Colonic mucosa (tissue), 4 donors: ENCODE measurements around the gene BANK1. TPM values are rescaled to one million over a fixed set of nuclear protein-coding genes. Genes with fewer than 3 reads are reported as not detected.

Experiments used
- DNase-seq: peaks from one replicate; pipeline ENCODE4 v3.0.0-alpha.2; 2020
- H3K27ac ChIP-seq: fragments of 200-600 bp; one replicate; pipeline ENCODE4 v1.8.0; 2021
- H3K27me3 ChIP-seq: fragments of 200-600 bp; one replicate; pipeline ENCODE4 v1.8.0; 2021
- H3K36me3 ChIP-seq: fragments of 200-600 bp; one replicate; pipeline ENCODE4 v1.8.0; 2021
- H3K4me1 ChIP-seq: fragments of 200-600 bp; one replicate; pipeline ENCODE4 v1.8.0; 2021; ENCODE audit warnings: mild to moderate bottlenecking
- H3K4me3 ChIP-seq: fragments of 200-600 bp; one replicate; pipeline ENCODE4 v1.8.0; 2021
- H3K9ac ChIP-seq, 2 donors: one replicate each; pipeline ENCODE4 v1.7.0; 2013; ENCODE audit warnings: control low read depth in 2 of 2, low read depth in 2 of 2, low read length in 2 of 2
- H3K9me3 ChIP-seq: fragments of 200-600 bp; one replicate; pipeline ENCODE4 v1.8.0; 2021
- intact Hi-C: fragments of 100-400 bp; cut with DNase I; formaldehyde crosslinking; loops from one replicate; pipeline ENCODE4 v1.14.1; 2022
- total RNA-seq, 2 donors: library from RNA; stranded (reverse); fragmentation: NEBNext Ultra II Directional in 1 of 2; extraction: Animal tissue kit (Norgen Biotek cat#: 25700) in 1 of 2; gene quantifications; one replicate each; pipeline ENCODE4 v1.2.1, GENCODE V29; 2021
- TF ChIP-seq, protein P1 (sequence below): fragments of 200-600 bp; IDR thresholded peaks from one replicate; pipeline ENCODE4 v1.8.0; 2022; ENCODE audit warnings: antibody characterized with exemption, mild to moderate bottlenecking
- donor health status: healthy.
- donor health status: DM: no; HTN: no; CAD: no.
- donor health status: DM: no; HTN: no; CAD: no.

The BANK1 gene
- total RNA-seq, 2 donors from 2014 or later: 0.82 to 1.2 TPM

DNA sequence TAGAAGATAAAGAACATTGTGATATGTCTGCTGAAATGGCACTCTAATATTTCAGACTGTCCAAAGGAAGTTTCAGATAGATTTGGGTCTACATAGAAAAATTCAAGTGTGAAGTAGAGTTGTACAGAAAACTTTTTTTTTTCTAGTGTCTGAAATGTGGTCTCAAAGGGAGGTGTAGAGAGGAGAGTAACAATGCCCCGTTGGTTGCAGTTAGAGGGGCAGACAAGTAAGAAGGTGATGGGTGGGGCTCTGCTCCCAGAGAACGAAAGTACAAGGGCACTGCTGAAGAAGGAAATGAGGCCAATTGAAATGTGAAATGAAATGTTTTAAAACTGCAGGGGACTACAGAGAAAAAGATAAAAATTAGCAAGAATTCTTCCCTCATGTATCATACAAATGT is 177.8 kb downstream of the BANK1 start:
- no peaks in the 10 kb centered on the region for H3K9me3 ChIP-seq
- no peak overlapping the region for H3K27ac ChIP-seq
- DNase-seq: no peak
- intact Hi-C loops: no loop called here
- H3K4me1 ChIP-seq: no peaks in the 10 kb centered on the region
- no peak overlapping the region for H3K4me3 ChIP-seq
- H3K9ac ChIP-seq: no peak overlapping the region
- no peaks in the 10 kb centered on the region for H3K36me3 ChIP-seq
- no peaks in the 10 kb centered on the region for H3K27me3 ChIP-seq
- TF ChIP-seq, protein P1, sequence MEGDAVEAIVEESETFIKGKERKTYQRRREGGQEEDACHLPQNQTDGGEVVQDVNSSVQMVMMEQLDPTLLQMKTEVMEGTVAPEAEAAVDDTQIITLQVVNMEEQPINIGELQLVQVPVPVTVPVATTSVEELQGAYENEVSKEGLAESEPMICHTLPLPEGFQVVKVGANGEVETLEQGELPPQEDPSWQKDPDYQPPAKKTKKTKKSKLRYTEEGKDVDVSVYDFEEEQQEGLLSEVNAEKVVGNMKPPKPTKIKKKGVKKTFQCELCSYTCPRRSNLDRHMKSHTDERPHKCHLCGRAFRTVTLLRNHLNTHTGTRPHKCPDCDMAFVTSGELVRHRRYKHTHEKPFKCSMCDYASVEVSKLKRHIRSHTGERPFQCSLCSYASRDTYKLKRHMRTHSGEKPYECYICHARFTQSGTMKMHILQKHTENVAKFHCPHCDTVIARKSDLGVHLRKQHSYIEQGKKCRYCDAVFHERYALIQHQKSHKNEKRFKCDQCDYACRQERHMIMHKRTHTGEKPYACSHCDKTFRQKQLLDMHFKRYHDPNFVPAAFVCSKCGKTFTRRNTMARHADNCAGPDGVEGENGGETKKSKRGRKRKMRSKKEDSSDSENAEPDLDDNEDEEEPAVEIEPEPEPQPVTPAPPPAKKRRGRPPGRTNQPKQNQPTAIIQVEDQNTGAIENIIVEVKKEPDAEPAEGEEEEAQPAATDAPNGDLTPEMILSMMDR: no peak

DNA sequence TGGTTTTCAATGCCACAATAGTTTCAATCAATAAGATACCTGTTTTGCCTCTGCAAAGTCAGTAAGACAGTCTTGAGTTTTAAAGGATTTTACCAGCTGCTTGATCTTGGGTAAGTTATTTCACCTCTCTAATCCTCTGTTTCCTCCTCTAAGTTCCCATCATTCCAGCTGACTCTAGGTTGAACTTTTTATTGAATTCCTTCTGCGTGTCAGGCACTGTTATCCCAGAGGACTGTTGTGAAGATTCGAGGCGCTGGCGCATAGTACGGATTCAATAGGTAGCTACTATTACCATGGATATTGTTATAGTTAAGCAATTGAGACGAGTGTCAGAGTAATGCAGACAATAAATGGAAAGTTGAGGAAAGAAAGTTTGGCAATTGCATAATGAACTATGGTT is 179.4 kb downstream of the BANK1 start:
- TF ChIP-seq, protein P1: no peak
- H3K9ac ChIP-seq: no peak overlapping the region
- no peak overlapping the region for H3K4me3 ChIP-seq
- no peaks in the 10 kb centered on the region for H3K36me3 ChIP-seq
- no peaks in the 10 kb centered on the region for H3K4me1 ChIP-seq
- no peak for DNase-seq
- H3K27ac ChIP-seq: no peak overlapping the region
- H3K9me3 ChIP-seq: no peaks in the 10 kb centered on the region
- H3K27me3 ChIP-seq: no peaks in the 10 kb centered on the region
- intact Hi-C loops: no loop called here

DNA sequence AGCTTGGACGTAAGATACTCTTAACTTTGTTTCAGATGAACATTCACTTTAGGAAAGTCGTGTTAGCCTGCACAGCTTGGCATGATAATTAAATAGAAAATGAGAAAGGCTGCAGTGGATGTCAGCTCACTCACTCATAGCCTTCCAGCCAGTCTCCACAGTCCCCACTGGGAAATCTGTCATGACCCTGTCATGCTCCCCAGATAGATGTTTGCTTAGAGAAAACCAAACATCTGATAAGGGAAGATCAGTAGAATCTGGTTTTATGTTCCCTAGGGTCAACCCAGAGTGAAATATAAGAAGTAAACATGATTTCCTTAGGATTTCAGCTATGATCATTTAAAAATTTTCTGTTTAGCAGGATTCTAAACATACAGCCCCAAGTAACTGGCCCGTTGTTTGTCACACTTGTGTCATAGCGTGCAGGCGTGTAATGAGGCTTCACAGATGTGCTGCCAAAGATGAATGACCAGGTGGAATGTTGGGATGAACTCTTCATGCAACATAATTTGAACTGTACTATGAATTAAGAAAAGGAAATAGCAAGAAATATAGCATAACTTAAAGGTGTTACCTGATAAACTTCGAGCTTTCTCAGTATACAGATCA is 180.1 kb downstream of the BANK1 start:
- H3K9ac ChIP-seq: no peak overlapping the region
- TF ChIP-seq, protein P1: no peak
- H3K9me3 ChIP-seq: no peaks in the 10 kb centered on the region
- no peaks in the 10 kb centered on the region for H3K36me3 ChIP-seq
- H3K27me3 ChIP-seq: no peaks in the 10 kb centered on the region
- DNase-seq: no peak
- no peak overlapping the region for H3K27ac ChIP-seq
- H3K4me1 ChIP-seq: no peaks in the 10 kb centered on the region
- H3K4me3 ChIP-seq: no peak overlapping the region
- intact Hi-C loops: no loop called here

DNA sequence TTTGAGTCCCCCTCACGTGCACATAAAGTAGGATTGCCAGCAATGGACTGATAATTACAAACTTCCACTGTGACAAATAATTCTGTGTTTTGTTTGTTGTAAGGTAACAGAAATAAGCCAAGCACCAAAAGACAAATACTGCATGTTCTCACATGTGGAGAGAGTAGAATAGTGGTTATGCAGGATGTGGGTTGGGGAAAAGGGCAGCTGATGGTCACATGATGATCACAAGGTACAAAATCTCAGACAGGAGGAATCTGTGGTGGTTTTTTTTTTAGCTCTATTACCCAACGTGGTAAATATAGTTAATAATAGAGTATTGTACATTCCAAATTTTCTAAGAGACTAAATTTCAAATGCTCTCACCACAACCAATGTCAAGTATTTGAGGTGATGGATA is 182.3 kb downstream of the BANK1 start:
- Histone ChIP-seq H3K27me3 (no peaks in the 10 kb centered on the region), H3K36me3 (no peaks in the 10 kb centered on the region), H3K4me3 (no peak overlapping the region), H3K4me1 (no peaks in the 10 kb centered on the region), H3K9ac (no peak overlapping the region), H3K27ac (no peak overlapping the region), H3K9me3 (no peaks in the 10 kb centered on the region)
- no peak for DNase-seq
- intact Hi-C loops: no loop called here
- TF ChIP-seq, protein P1: no peak

DNA sequence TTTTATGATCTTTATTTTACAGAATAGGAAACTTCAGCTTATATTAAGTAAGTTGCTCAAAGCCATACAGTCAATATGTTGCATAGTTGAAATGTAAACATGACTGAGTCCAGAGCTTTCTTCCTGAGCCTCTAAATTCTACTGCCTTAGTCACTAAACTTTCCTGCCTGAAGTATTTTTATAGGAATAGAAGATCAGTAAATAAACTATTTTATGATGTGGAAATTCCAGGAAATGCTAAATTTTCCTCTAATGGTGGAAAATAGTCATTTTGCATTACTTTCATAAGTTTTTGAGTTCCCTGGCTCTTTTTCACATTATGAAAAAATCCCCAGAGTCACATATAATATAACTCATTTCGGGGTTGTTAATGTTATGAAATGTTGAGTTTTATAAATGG is 182.8 kb downstream of the BANK1 start:
- Histone ChIP-seq H3K4me3 (no peak overlapping the region), H3K4me1 (no peaks in the 10 kb centered on the region), H3K36me3 (no peaks in the 10 kb centered on the region), H3K27me3 (no peaks in the 10 kb centered on the region), H3K9me3 (no peaks in the 10 kb centered on the region), H3K9ac (no peak overlapping the region), H3K27ac (no peak overlapping the region)
- DNase-seq: no peak
- TF ChIP-seq, protein P1: no peak
- intact Hi-C loops: no loop called here
